ENCODE results near the gene CDHR2. TPM values are rescaled to one million over a fixed set of nuclear protein-coding genes. Genes with fewer than 3 reads are reported as not detected.

CDHR2 gene
- total RNA-seq, 1 donor from 2014 or later: not detected

- DNase-seq (ENCODE audit: extremely low read depth, low read depth, low spot score): no peak
Measured at GRCh38 chr5:176618783-176619182, 69.6 kb downstream of the CDHR2 start.

GRCh38 chr5:176619203-176619568 lies 70.0 kb downstream of the CDHR2 start:
- DNase-seq (ENCODE audit: extremely low read depth, low read depth, low spot score): no peak

GRCh38 chr5:176619569-176620332 lies 70.6 kb downstream of the CDHR2 start:
- DNase-seq (ENCODE audit: extremely low read depth, low read depth, low spot score): no peak

- no peak for DNase-seq (ENCODE audit: extremely low read depth, low read depth, low spot score)
Measured at GRCh38 chr5:176620333-176620981, 71.3 kb downstream of the CDHR2 start.

GRCh38 chr5:176621661-176622079 lies 72.5 kb downstream of the CDHR2 start:
- DNase-seq (ENCODE audit: extremely low read depth, low read depth, low spot score): no peak

- no peak for DNase-seq (ENCODE audit: extremely low read depth, low read depth, low spot score)
Measured at GRCh38 chr5:176624142-176624541, 75.0 kb downstream of the CDHR2 start.

- DNase-seq (ENCODE audit: extremely low read depth, low read depth, low spot score): no peak
Measured at GRCh38 chr5:176624938-176625337, 75.8 kb downstream of the CDHR2 start.

GRCh38 chr5:176625512-176625911 lies 76.4 kb downstream of the CDHR2 start:
- no peak for DNase-seq (ENCODE audit: extremely low read depth, low read depth, low spot score)

- DNase-seq (ENCODE audit: extremely low read depth, low read depth, low spot score): no peak
Measured at GRCh38 chr5:176625966-176626875, 77.1 kb downstream of the CDHR2 start.

- DNase-seq (ENCODE audit: extremely low read depth, low read depth, low spot score): no peak
Measured at GRCh38 chr5:176626876-176627236, 77.7 kb downstream of the CDHR2 start.

GRCh38 chr5:176627582-176627981 lies 78.4 kb downstream of the CDHR2 start:
- DNase-seq (ENCODE audit: extremely low read depth, low read depth, low spot score): no peak

GRCh38 chr5:176628406-176629228 lies 79.5 kb downstream of the CDHR2 start:
- DNase-seq (ENCODE audit: extremely low read depth, low read depth, low spot score): no peak

GRCh38 chr5:176629317-176629852 lies 80.2 kb downstream of the CDHR2 start:
- no peak for DNase-seq (ENCODE audit: extremely low read depth, low read depth, low spot score)

- no peak for DNase-seq (ENCODE audit: extremely low read depth, low read depth, low spot score)
Measured at GRCh38 chr5:176629853-176630680, 80.9 kb downstream of the CDHR2 start, which contains the start of the genes EIF4E1B and SNCB. Gene EIF4E1B, plus strand, starts transcription at chr5:176630675. Its CDS starts 12,113 bp downstream, at chr5:176642788. Gene SNCB, minus strand, starts transcription at chr5:176630534. Its CDS starts 880 bp downstream, at chr5:176629654.

GRCh38 chr5:176630681-176631222 lies 81.6 kb downstream of the CDHR2 start:
- DNase-seq (ENCODE audit: extremely low read depth, low read depth, low spot score): no peak

GRCh38 chr5:176631383-176632200 lies 82.5 kb downstream of the CDHR2 start:
- DNase-seq (ENCODE audit: extremely low read depth, low read depth, low spot score): no peak

- DNase-seq (ENCODE audit: extremely low read depth, low read depth, low spot score): no peak
Measured at GRCh38 chr5:176632745-176633144, 83.6 kb downstream of the CDHR2 start.

GRCh38 chr5:176633598-176633997 lies 84.5 kb downstream of the CDHR2 start:
- DNase-seq (ENCODE audit: extremely low read depth, low read depth, low spot score): no peak

Data from glomerular endothelial cell (primary cell).